HCT116 (cell line): Measurements from ENCODE around the gene PISD. TPM values are rescaled to one million over a fixed set of nuclear protein-coding genes. Genes with fewer than 3 reads are reported as not detected.
A peak's percentile ranks its signal among the peaks of the same experiment; 100 is the strongest.

Experiments used
- ATAC-seq: fragments of 200-7000 bp; cut with Tn5 transposase; 2 replicates; pipeline ENCODE4 v1.9.1; 2020; ENCODE audit warnings: mild to moderate bottlenecking, moderate library complexity
- BruUV-seq: library from RNA; stranded (reverse); fragments of 400-500 nt; replicated peaks from 2 replicates; lab custom pipeline; 2021; lab: Mats Ljungman, UMichigan
- CTCF ChIA-PET: fragments of 300-600 bp; sonication (Branson Sonifier 250); formaldehyde crosslinking; loops from one replicate; lab custom pipeline; 2021; ENCODE audit warnings: antibody characterized with exemption; lab: Charles Lee
- POLR2A ChIA-PET: fragments of 300-600, 350-600 bp; sonication (Branson Sonifier 250); formaldehyde crosslinking; loops from one replicate; lab custom pipeline; 2021; ENCODE audit warnings: antibody characterized with exemption; lab: Charles Lee
- RAD21 ChIA-PET, 2 experiments: fragments of 300-600 bp; sonication (Branson Sonifier 250); formaldehyde crosslinking; loops; one replicate each; lab custom pipeline; 2023; ENCODE audit warnings: low total read pairs in 2 of 2; ENCODE audit not compliant: uncharacterized antibody in 2 of 2, unreplicated experiment in 2 of 2, low non-redundant PET in 1 of 2; lab: Charles Lee
- DNase-seq: peaks from one replicate; pipeline ENCODE4 v3.0.0-alpha.2; 2010; ENCODE audit warnings: low read depth, low spot score
- H2AFZ ChIP-seq: fragments of 200-600 bp; shearing (Covaris generic), sonication (generic); 2 replicates; pipeline ENCODE4 v1.6.1; 2017; ENCODE audit warnings: low read depth, mixed run types, mixed read lengths, antibody characterized with exemption, low read length; ENCODE audit not compliant: poor library complexity, severe bottlenecking
- H3K27ac ChIP-seq: 2 replicates; pipeline ENCODE4 v1.5.1; 2012; ENCODE audit warnings: low read depth, low read length
- H3K27me3 ChIP-seq: fragments of 200-600 bp; sonication (generic); 2 replicates; pipeline ENCODE4 v1.6.1; 2016; ENCODE audit warnings: mixed run types, low read length, mixed read lengths; ENCODE audit not compliant: insufficient read depth
- H3K36me3 ChIP-seq, 2 experiments: fragments of 200-500 bp in 1 of 2; fragments of 200-600 bp in 1 of 2; sonication (Bioruptor generic) in 1 of 2; sonication (generic) in 1 of 2; 2 replicates each; pipeline versions ENCODE4 v1.5.1 to v1.6.1; 2014 to 2016; ENCODE audit warnings: low read length in 2 of 2, inconsistent platforms in 1 of 2, mixed read lengths in 1 of 2, mixed run types in 1 of 2; ENCODE audit not compliant: insufficient read depth in 2 of 2, control insufficient read depth in 1 of 2
- H3K4me1 ChIP-seq, 2 experiments: fragments of 200-600 bp in 1 of 2; sonication (generic) in 1 of 2; 2 replicates each; pipeline versions ENCODE4 v1.5.1 to v1.6.1; 2012 to 2017; ENCODE audit warnings: low read length in 2 of 2, inconsistent platforms in 1 of 2, mild to moderate bottlenecking in 1 of 2, mixed read lengths in 1 of 2, mixed run types in 1 of 2, moderate library complexity in 1 of 2; ENCODE audit not compliant: insufficient read depth in 2 of 2, control insufficient read depth in 1 of 2
- H3K4me2 ChIP-seq: fragments of 200-600 bp; sonication (generic); 2 replicates; pipeline ENCODE4 v1.6.1; 2017; ENCODE audit warnings: mixed run types, low read length, mixed read lengths
- H3K4me3 ChIP-seq, 2 experiments: fragments of 200-600 bp in 1 of 2; sonication (generic) in 1 of 2; replicated peaks in 1 of 2; 2 replicates each; pipeline ENCODE4 v1.5.1; 2011 to 2016; ENCODE audit warnings: low read length in 2 of 2, control low read depth in 1 of 2, low read depth in 1 of 2, mild to moderate bottlenecking in 1 of 2, mixed read lengths in 1 of 2, mixed run types in 1 of 2
- H3K79me2 ChIP-seq: fragments of 200-600 bp; sonication (generic); 2 replicates; pipeline ENCODE4 v1.6.1; 2017; ENCODE audit warnings: mild to moderate bottlenecking, mixed run types, low read length, moderate library complexity, mixed read lengths; ENCODE audit not compliant: insufficient read depth
- H3K9ac ChIP-seq: fragments of 200-600 bp; sonication (generic); 2 replicates; pipeline ENCODE4 v1.6.1; 2016; ENCODE audit warnings: low read length, mixed read lengths
- H3K9me2 ChIP-seq: fragments of 200-600 bp; sonication (generic), shearing (Covaris generic); 2 replicates; pipeline ENCODE4 v1.6.1; 2017; ENCODE audit warnings: mixed run types, mild to moderate bottlenecking, moderate library complexity; ENCODE audit not compliant: insufficient read depth
- H3K9me3 ChIP-seq, 2 experiments: fragments of 200-500 bp in 1 of 2; fragments of 200-600 bp in 1 of 2; sonication (Bioruptor generic) in 1 of 2; sonication (generic) in 1 of 2; 2 replicates each; pipeline ENCODE4 v1.6.1; 2014 to 2017; ENCODE audit warnings: low read length in 2 of 2, mixed read lengths in 2 of 2, inconsistent platforms in 1 of 2, low read depth in 1 of 2, mild to moderate bottlenecking in 1 of 2, mixed run types in 1 of 2, moderate library complexity in 1 of 2; ENCODE audit not compliant: control insufficient read depth in 1 of 2, insufficient read depth in 1 of 2
- H4K20me1 ChIP-seq: fragments of 200-600 bp; sonication (generic), shearing (Covaris generic); 2 replicates; pipeline ENCODE4 v1.6.1; 2017; ENCODE audit warnings: mixed run types, mild to moderate bottlenecking, moderate library complexity; ENCODE audit not compliant: insufficient read depth
- CBX3 ChIP-seq: IDR thresholded peaks from 2 replicates; pipeline ENCODE4 v1.6.1; 2012; ENCODE audit warnings: low read depth
- CEBPB ChIP-seq: IDR thresholded peaks from 2 replicates; pipeline ENCODE4 v1.6.1; 2012; ENCODE audit warnings: low read depth
- EGR1 ChIP-seq: IDR thresholded peaks from 2 replicates; pipeline ENCODE4 v1.6.1; 2012; ENCODE audit warnings: low read depth
- EZH2phosphoT487 ChIP-seq: fragments of 200-600 bp; IDR thresholded peaks from 2 replicates; pipeline ENCODE4 v1.6.1; 2018; ENCODE audit warnings: antibody characterized with exemption, borderline replicate concordance
- JUND ChIP-seq: IDR thresholded peaks from 2 replicates; pipeline ENCODE4 v1.6.1; 2012
- POLR2A ChIP-seq: IDR thresholded peaks from 2 replicates; pipeline ENCODE4 v1.7.0; 2011; ENCODE audit warnings: borderline replicate concordance; ENCODE audit not compliant: insufficient read depth, insufficient read length; ENCODE audit errors: extremely low read depth
- POLR2AphosphoS5 ChIP-seq: IDR thresholded peaks from 2 replicates; pipeline ENCODE4 v1.6.1; 2011; ENCODE audit warnings: mild to moderate bottlenecking, low read depth, low read length, moderate library complexity
- RAD21 ChIP-seq: IDR thresholded peaks from 2 replicates; pipeline ENCODE4 v1.6.1; 2012; ENCODE audit warnings: low read depth, mild to moderate bottlenecking
- SRF ChIP-seq: IDR thresholded peaks from 2 replicates; pipeline ENCODE4 v1.6.1; 2012; ENCODE audit warnings: low read depth
- TCF7L2 ChIP-seq: IDR thresholded peaks from 2 replicates; pipeline ENCODE4 v1.7.0; 2011; ENCODE audit warnings: borderline replicate concordance, inconsistent platforms; ENCODE audit not compliant: insufficient read depth, insufficient read length; ENCODE audit errors: extremely low read depth
- YY1 ChIP-seq: IDR thresholded peaks from 2 replicates; pipeline ENCODE4 v1.6.1; 2011; ENCODE audit warnings: low read length, low read depth, moderate library complexity, mild to moderate bottlenecking; ENCODE audit not compliant: insufficient replicate concordance; ENCODE audit errors: extremely low read depth
- intact Hi-C: fragments of 100-400 bp; cut with micrococcal nuclease; formaldehyde crosslinking; loops from 2 replicates; pipeline ENCODE4 v1.10.0; 2022
- total RNA-seq: library from RNA; stranded (reverse); gene quantifications from one replicate; pipeline ENCODE4 v1.2.1, GENCODE V29; 2021; ENCODE audit not compliant: unreplicated experiment
- TF ChIP-seq, protein P1 (sequence below), 3 experiments: fragments of 200-600 bp in 1 of 3; sonication (generic) in 1 of 3; IDR thresholded peaks in 2 of 3; conservative IDR thresholded peaks in 1 of 3; 2 replicates each; pipeline ENCODE4 v1.5.1; 2012 to 2017; ENCODE audit warnings: low read depth in 2 of 3, low read length in 2 of 3, antibody characterized with exemption in 1 of 3, borderline replicate concordance in 1 of 3, control low read depth in 1 of 3, mild to moderate bottlenecking in 1 of 3, mixed read lengths in 1 of 3, mixed run types in 1 of 3, moderate library complexity in 1 of 3; ENCODE audit not compliant: insufficient read depth in 1 of 3

PISD gene
- total RNA-seq, 1 experiment from 2014 or later, result 47.1 TPM

DNA sequence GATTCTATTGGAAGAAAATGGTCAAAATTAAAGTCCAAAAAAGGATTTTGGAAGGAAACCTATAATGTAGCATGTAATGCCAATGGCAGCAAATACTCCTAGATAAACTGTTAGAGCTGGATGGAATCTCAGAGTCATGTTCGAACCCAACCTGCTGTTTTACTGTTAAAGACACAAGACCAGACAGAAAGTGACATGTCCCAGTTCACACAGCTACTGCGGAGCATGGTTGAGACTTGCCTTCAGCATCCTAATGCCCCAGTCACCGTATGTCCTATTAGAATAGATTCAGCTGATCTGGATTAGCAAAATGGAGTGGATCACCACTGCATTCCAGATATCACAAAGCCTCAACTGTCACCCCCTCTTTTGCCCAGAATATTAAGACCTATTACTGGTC lies 14.9 kb downstream of the PISD start:
- H3K79me2 ChIP-seq, result peaks cover 65% of the 10 kb centered on the region
- H3K4me1 ChIP-seq, result peaks cover 35 to 69% of the 10 kb centered on the region in 2 experiments
- intact Hi-C loops, result no loop called here
- H4K20me1 ChIP-seq, result no peaks in the 10 kb centered on the region
- BruUV-seq, result TSS peak; percentile 32
- CTCF ChIA-PET, result interaction anchor here (1.6 to 2.2 kb wide), 2 partner anchors 91 to 324 kb away, joined by 3 to 10 read pairs; no protein-coding TSS in a partner anchor
- POLR2A ChIA-PET, result interaction anchor here (0.9 to 2.1 kb wide), 2 partner anchors 15 to 404 kb away, joined by 3 to 10 read pairs; partner anchors contain the start of gene PISD
- H2AFZ ChIP-seq, result no peak overlapping the region
- peak overlapping the region; percentile 75 for H3K27ac ChIP-seq
- H3K9ac ChIP-seq, result peak overlapping the region; percentile 54
- DNase-seq, result no peak
- H3K4me2 ChIP-seq, result peak overlapping the region; percentile 57
- no peaks in the 10 kb centered on the region for H3K9me2 ChIP-seq
- peaks cover 6 to 17% of the 10 kb centered on the region in 2 experiments; a peak in 3 of 4 replicates for H3K36me3 ChIP-seq
- RAD21 ChIA-PET, result interaction anchor here (0.6 to 1.4 kb wide), 3 partner anchors 15 to 431 kb away, joined by 3 to 4 read pairs (median 3); partner anchors contain the start of gene PISD (in 2 of the 2)
- TF ChIP-seq CBX3, result no peak
- no peak for TF ChIP-seq YY1
- TF ChIP-seq POLR2AphosphoS5, result no peak
- TF ChIP-seq CEBPB, result no peak
- peak; percentile 6; the same call in 1 of the 2 replicates for TF ChIP-seq SRF
- TF ChIP-seq, all 23 proteins: peak for 1
- Histone ChIP-seq H3K9me3 (no peaks in the 10 kb centered on the region), H3K27me3 (no peaks in the 10 kb centered on the region), H3K4me3 (peak overlapping the region in 1 of 2 experiments; percentile 12; a peak in 1 of 4 replicates)
- peak; percentile 22 for ATAC-seq

DNA sequence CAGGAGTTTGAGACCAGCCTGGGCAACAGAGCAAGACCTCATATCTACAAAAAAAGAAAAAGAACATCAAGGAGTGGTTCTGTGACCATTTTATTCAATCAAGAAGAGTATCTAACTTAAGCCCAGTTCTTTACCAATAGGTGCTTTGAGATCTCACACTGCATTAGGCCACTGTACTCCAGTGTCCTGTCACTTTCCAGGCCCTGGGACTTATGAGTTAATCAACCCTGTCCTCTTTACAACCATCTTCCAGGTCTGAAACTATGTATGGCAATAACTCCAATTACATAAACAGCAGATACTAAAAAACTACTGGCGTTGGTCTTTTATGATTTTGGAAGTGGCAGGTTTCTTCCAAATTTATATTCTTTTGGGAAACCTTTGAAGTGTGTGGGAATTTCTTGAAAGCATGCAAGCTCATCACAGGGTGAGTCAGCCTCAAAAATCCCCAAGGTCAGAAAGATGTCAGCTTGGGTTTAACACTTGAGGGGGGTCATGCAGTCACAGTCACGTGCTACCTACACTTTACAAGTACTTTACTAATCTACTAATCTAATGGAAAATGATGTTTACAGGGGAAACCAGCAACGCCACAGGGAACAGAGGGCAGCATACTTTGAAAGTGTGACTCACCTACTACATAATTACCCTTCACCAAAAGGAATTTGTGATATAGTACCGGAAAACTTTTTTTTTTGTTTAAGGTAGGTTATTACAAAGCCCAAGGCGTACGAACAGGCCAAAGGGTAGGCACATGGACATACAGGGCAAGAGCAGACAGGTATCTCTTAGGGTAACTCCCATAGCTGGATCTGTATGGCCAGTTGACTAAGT lies 15.6 kb downstream of the PISD start:
- Histone ChIP-seq H3K4me2 (peak overlapping the region; percentile 57), H3K36me3 (peaks cover 6 to 17% of the 10 kb centered on the region in 2 experiments; a peak in 3 of 4 replicates), H3K9ac (peak overlapping the region; percentile 62), H4K20me1 (no peaks in the 10 kb centered on the region), H3K4me3 (peak overlapping the region in 1 of 2 experiments; percentile 12; a peak in 1 of 4 replicates), H3K4me1 (peaks cover 38 to 73% of the 10 kb centered on the region in 2 experiments), H3K9me2 (no peaks in the 10 kb centered on the region), H3K79me2 (peaks cover 64% of the 10 kb centered on the region), H3K27ac (peak overlapping the region; percentile 75), H3K27me3 (no peaks in the 10 kb centered on the region), H3K9me3 (no peaks in the 10 kb centered on the region), H2AFZ (no peak overlapping the region)
- peak; percentile 92 for ATAC-seq
- intact Hi-C loops, result no loop called here
- BruUV-seq, result no TSS peak
- POLR2A ChIA-PET, result interaction anchor here (0.9 to 2.1 kb wide), 2 partner anchors 15 to 405 kb away, joined by 3 to 10 read pairs; partner anchors contain the start of gene PISD
- peak; percentile 91 for DNase-seq
- CTCF ChIA-PET, result interaction anchor here (1.6 to 2.2 kb wide), 2 partner anchors 90 to 324 kb away, joined by 3 to 10 read pairs; no protein-coding TSS in a partner anchor
- RAD21 ChIA-PET, result interaction anchor here (0.6 to 1.4 kb wide), 5 partner anchors 15 to 432 kb away, joined by 3 to 4 read pairs (median 3); partner anchors contain the start of gene PISD (in 2 of the 2)
- TF ChIP-seq, protein P1, sequence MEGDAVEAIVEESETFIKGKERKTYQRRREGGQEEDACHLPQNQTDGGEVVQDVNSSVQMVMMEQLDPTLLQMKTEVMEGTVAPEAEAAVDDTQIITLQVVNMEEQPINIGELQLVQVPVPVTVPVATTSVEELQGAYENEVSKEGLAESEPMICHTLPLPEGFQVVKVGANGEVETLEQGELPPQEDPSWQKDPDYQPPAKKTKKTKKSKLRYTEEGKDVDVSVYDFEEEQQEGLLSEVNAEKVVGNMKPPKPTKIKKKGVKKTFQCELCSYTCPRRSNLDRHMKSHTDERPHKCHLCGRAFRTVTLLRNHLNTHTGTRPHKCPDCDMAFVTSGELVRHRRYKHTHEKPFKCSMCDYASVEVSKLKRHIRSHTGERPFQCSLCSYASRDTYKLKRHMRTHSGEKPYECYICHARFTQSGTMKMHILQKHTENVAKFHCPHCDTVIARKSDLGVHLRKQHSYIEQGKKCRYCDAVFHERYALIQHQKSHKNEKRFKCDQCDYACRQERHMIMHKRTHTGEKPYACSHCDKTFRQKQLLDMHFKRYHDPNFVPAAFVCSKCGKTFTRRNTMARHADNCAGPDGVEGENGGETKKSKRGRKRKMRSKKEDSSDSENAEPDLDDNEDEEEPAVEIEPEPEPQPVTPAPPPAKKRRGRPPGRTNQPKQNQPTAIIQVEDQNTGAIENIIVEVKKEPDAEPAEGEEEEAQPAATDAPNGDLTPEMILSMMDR (IDR thresholded peaks at IDR 0.05 in 2 of 3, conservative IDR thresholded peaks at IDR 0.05 in 1 of 3; ENCODE audit: borderline replicate concordance in 1 of 3, insufficient read depth in 1 of 3, low read depth in 2 of 3, low read length in 2 of 3), result no peak
- TF ChIP-seq JUND, result peak; percentile 87
- no peak for TF ChIP-seq RAD21
- no peak for TF ChIP-seq EGR1
- TF ChIP-seq SRF, result 0 out of 2 replicates have a peak, but pooled peaks have one; percentile 36
- TF ChIP-seq EZH2phosphoT487, result no peak
- TF ChIP-seq CEBPB, result no peak
- TF ChIP-seq TCF7L2, result peak; percentile 96
- peak; percentile 24; the same call in 1 of the 2 replicates for TF ChIP-seq POLR2AphosphoS5
- no peak for TF ChIP-seq POLR2A
